ENCODE results near the gene NANOS1. TPM values are rescaled to one million over a fixed set of nuclear protein-coding genes. Genes with fewer than 3 reads are reported as not detected.

NANOS1 gene
- total and polyA plus RNA-seq, 2 of the 8 experiments (the other 6 are each of a cell fraction or from before 2014, with no cell fraction given), result 3.1 to 3.9 TPM

GRCh38 chr10:119080521-119081259 is 51.2 kb downstream of the NANOS1 start, which contains the start of gene EIF3A (continued):
- no peak for TF ChIP-seq RAD21 (IDR thresholded peaks at IDR 0.05 in 1 of 2, conservative IDR thresholded peaks at IDR 0.05 in 1 of 2; ENCODE audit: low read depth in 2 of 2, low read length in 2 of 2)
- TF ChIP-seq SRF (IDR thresholded peaks at IDR 0.05; ENCODE audit: low read depth, low read length), result no peak
- TF ChIP-seq ATF3 (IDR thresholded peaks at IDR 0.05; ENCODE audit: insufficient read depth, low read depth, low read length), result peak; percentile 60; the same call in 1 of the 2 replicates
- no peak for TF ChIP-seq SIRT6 (IDR thresholded peaks at IDR 0.05; ENCODE audit: low read length)
- no peak for TF ChIP-seq SP2 (IDR thresholded peaks at IDR 0.05; ENCODE audit: low read length)
- peak; percentile 89 for TF ChIP-seq USF2 (IDR thresholded peaks at IDR 0.05; ENCODE audit: low read length)
- TF ChIP-seq CTCF (IDR thresholded peaks at IDR 0.05; ENCODE audit: control extremely low read depth in 1 of 3, insufficient read depth in 1 of 3, low read depth in 1 of 3, low read length in 3 of 3), result no peak
- TF ChIP-seq JUN (IDR thresholded peaks at IDR 0.05; ENCODE audit: low read depth, low read length), result no peak
- peak; percentile 57; the same call in 1 of the 2 replicates for TF ChIP-seq SP1 (IDR thresholded peaks at IDR 0.05; ENCODE audit: low read depth, low read length)
- no peak for TF ChIP-seq NANOG (IDR thresholded peaks at IDR 0.05; ENCODE audit: insufficient read depth, low read depth, low read length, poor library complexity, severe bottlenecking)
- TF ChIP-seq SUZ12 (IDR thresholded peaks at IDR 0.05; ENCODE audit: low read length), result no peak
- peak; percentile 90 for TF ChIP-seq MAX (IDR thresholded peaks at IDR 0.05)
- TF ChIP-seq POU5F1 (IDR thresholded peaks at IDR 0.05; ENCODE audit: low read depth, low read length), result no peak
- TF ChIP-seq RFX5 (IDR thresholded peaks at IDR 0.05; ENCODE audit: borderline replicate concordance, low read depth, low read length), result no peak
- TF ChIP-seq CBX8 (IDR thresholded peaks at IDR 0.05; ENCODE audit: borderline replicate concordance, low read depth, low read length), result no peak
- TF ChIP-seq CHD2 (IDR thresholded peaks at IDR 0.05; ENCODE audit: low read length), result no peak
- TF ChIP-seq TEAD4 (IDR thresholded peaks at IDR 0.05; ENCODE audit: low read depth, low read length), result no peak
- TF ChIP-seq ZNF274 (IDR thresholded peaks at IDR 0.05; ENCODE audit: borderline replicate concordance, extremely low read depth, low read length), result no peak
- peak; percentile 97 for TF ChIP-seq TAF7 (optimal IDR thresholded peaks at IDR 0.05; ENCODE audit: borderline replicate concordance, low read depth, low read length)
- TF ChIP-seq ASH2L (IDR thresholded peaks at IDR 0.05; ENCODE audit: low read length), result peak; percentile 82
